Measurements from ENCODE around the gene ME3. TPM values are rescaled to one million over a fixed set of nuclear protein-coding genes. Genes with fewer than 3 reads are reported as not detected.
A peak's percentile ranks its signal among the peaks of the same experiment; 100 is the strongest.

ME3 gene
- total RNA-seq, 1 donor from 2014 or later = 10.3 TPM

DNA sequence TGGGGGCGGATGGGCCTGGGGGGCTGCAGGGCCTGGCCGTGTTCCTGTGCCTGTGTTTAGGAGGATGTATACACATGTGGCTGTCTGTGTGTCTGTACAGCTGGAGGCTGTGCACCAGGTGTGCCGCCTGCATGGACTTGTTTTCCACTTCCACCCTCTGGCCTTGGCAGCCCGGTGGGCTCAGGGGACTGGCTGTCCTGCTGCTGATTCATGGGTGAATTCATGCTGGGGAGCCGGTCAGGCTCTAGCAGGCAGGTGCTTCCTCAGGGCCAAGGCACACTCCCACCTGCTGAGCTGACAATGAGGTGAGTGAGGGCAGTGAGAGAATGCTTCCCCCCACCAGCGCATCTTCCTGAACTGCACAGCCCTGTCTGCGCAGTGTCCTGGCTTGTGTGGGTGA is 209.3 kb downstream of the ME3 start:
- no peak overlapping the region for H3K4me3 ChIP-seq (ENCODE audit: low read depth, low read length)
- TF ChIP-seq, protein P1, sequence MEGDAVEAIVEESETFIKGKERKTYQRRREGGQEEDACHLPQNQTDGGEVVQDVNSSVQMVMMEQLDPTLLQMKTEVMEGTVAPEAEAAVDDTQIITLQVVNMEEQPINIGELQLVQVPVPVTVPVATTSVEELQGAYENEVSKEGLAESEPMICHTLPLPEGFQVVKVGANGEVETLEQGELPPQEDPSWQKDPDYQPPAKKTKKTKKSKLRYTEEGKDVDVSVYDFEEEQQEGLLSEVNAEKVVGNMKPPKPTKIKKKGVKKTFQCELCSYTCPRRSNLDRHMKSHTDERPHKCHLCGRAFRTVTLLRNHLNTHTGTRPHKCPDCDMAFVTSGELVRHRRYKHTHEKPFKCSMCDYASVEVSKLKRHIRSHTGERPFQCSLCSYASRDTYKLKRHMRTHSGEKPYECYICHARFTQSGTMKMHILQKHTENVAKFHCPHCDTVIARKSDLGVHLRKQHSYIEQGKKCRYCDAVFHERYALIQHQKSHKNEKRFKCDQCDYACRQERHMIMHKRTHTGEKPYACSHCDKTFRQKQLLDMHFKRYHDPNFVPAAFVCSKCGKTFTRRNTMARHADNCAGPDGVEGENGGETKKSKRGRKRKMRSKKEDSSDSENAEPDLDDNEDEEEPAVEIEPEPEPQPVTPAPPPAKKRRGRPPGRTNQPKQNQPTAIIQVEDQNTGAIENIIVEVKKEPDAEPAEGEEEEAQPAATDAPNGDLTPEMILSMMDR (IDR thresholded peaks at IDR 0.05; ENCODE audit: insufficient read depth, low read length, severe bottlenecking) = no peak
- peak; percentile 84 for DNase-seq (ENCODE audit: low read depth)
- no peaks in the 10 kb centered on the region for H3K36me3 ChIP-seq (ENCODE audit: control insufficient read depth, insufficient read depth, low read length)
- no peak for FAIRE-seq
- H3K27me3 ChIP-seq (ENCODE audit: control insufficient read depth, insufficient read depth, low read length) = no peaks in the 10 kb centered on the region

DNA sequence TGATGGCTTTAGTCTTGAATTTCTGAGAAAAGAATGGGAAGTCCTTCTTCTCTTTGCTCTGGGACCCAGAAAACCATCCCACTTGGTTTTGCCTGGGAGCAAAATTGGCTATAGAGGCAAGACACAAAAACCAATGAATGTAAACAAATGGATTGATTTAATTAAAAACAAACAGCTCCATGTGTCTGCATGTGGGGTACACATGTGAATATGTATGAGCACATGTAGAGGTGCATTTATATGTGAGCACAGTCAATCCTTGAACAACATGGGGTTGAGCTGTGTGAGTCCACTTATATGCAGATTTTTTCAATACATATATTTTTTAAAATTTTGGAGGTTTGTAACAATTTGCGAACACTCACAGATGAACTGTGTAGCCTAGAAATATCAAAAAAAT is 210.5 kb downstream of the ME3 start:
- DNase-seq (ENCODE audit: low read depth) = no peak
- Histone ChIP-seq H3K4me3 (ENCODE audit: low read depth, low read length) (no peak overlapping the region), H3K36me3 (ENCODE audit: control insufficient read depth, insufficient read depth, low read length) (no peaks in the 10 kb centered on the region), H3K27me3 (ENCODE audit: control insufficient read depth, insufficient read depth, low read length) (no peaks in the 10 kb centered on the region)
- TF ChIP-seq, protein P1 (IDR thresholded peaks at IDR 0.05; ENCODE audit: insufficient read depth, low read length, severe bottlenecking) = no peak
- no peak for FAIRE-seq

DNA sequence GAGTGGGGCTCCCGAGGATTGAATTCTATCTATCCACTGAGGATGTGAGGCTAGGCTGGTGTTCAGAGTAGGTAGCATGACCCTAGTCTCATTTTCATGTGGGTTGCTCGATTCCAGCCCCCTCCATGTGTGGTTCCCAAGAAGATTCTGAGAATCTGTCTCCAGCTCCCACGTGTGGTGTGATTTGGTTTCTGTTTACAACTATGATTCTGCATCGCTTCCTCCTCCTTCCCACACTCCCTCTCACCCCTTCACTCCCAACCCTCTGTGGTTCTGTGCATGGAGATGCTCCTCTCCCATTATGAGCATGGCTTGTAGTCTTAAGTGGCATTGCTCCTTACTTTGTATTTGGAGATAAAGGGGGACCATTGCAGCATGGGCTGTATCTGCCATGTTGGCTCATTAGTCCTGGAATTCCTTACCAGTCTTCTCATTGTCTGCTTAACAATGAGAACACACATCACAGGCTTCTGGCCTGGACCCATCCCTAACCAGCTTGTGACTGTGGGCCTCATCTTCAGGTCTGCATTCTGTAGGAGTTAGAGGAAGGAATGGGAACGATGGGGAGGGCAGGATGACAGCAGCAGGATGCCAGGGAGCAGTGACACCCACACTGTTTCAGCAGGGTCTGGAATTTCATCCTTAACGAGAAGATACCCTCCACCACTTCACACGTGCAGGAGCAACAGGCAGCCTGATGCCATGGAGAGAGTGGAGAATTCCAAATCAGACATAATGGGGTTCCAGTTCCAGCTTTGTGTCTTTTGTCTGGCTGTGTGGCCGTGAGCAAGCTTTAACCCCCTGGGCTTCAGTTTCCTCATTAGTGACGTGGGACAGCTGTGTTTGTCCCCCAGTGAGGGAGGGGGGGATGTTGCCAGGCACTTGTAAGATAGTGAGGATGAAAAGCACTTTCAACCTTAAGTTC is 211.7 kb downstream of the ME3 start:
- H3K27me3 ChIP-seq (ENCODE audit: control insufficient read depth, insufficient read depth, low read length) = no peaks in the 10 kb centered on the region
- TF ChIP-seq, protein P1 (IDR thresholded peaks at IDR 0.05; ENCODE audit: insufficient read depth, low read length, severe bottlenecking) = no peak
- no peak for FAIRE-seq
- no peak for DNase-seq (ENCODE audit: low read depth)
- H3K36me3 ChIP-seq (ENCODE audit: control insufficient read depth, insufficient read depth, low read length) = no peaks in the 10 kb centered on the region
- H3K4me3 ChIP-seq (ENCODE audit: low read depth, low read length) = no peak overlapping the region

DNA sequence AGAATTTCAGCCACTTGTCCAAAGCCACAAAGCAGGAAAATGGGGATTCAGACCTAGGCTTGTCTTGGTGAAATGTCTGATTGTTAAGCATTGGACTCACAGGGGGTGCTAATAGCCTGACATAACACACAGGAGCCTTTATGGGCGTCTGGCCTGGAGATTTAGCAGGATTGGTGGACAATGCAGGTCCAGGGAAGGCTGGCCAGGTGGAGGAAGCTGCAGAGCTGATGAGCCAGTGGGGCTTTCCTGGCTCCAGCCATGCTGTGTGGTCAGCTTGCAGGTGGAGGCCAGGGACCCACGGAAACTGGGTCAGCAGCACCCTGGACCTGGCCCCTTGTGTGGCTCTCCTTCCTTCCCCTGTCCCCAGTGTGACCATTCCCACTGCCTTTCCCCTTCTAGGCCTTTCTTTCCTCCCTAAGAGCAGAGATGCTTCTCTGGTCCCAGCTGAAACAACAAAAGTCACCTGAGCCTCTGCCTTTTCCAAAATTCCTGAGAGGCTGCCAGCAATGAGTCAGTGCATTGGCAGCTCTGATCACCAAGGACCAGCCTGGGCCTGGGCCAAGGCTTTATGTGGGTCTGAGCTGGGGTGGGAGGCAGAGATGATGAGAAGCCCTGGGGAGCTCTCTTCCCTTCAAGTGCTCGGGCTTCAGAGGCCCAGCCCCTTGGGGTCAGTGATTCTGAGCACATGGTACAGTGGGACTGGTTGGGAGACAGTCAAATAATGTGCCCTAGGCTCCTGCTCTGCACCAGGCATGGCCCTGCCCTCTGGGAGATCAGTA is 212.5 kb downstream of the ME3 start:
- Histone ChIP-seq H3K4me3 (ENCODE audit: low read depth, low read length) (no peak overlapping the region), H3K36me3 (ENCODE audit: control insufficient read depth, insufficient read depth, low read length) (no peaks in the 10 kb centered on the region), H3K27me3 (ENCODE audit: control insufficient read depth, insufficient read depth, low read length) (no peaks in the 10 kb centered on the region)
- DNase-seq (ENCODE audit: low read depth) = peak; percentile 82
- TF ChIP-seq, protein P1 (IDR thresholded peaks at IDR 0.05; ENCODE audit: insufficient read depth, low read length, severe bottlenecking) = no peak
- FAIRE-seq = no peak

DNA sequence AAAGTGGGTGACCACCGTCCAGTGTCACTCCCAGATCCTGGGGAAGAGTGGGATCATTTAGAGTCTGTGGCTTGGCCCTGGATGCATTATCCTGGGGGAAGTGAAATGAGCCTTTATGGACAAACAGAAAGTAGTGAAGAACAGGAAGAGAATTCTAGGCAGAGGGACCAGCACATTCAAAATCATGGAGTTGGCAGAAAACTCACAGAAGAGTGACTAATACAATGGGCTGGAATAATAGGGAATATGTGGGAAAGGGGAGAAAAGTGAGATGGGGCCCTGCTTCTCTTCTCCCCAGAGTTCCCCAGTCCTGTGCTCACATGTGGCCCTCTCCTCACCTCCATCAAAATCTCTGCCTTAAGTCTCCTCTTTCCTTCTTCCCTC is 213.4 kb downstream of the ME3 start:
- no peak overlapping the region for H3K4me3 ChIP-seq (ENCODE audit: low read depth, low read length)
- TF ChIP-seq, protein P1 (IDR thresholded peaks at IDR 0.05; ENCODE audit: insufficient read depth, low read length, severe bottlenecking) = no peak
- FAIRE-seq = peak; percentile 60
- no peaks in the 10 kb centered on the region for H3K36me3 ChIP-seq (ENCODE audit: control insufficient read depth, insufficient read depth, low read length)
- DNase-seq (ENCODE audit: low read depth) = no peak
- no peaks in the 10 kb centered on the region for H3K27me3 ChIP-seq (ENCODE audit: control insufficient read depth, insufficient read depth, low read length)

Measured in bronchial epithelial cell (primary cell).